HEK293 (cell line): ENCODE results near the gene SURF2.

Source experiments
- CTCF ChIA-PET: fragments of 350-600 bp; formaldehyde crosslinking; extraction: SDS; loops from one replicate; lab custom pipeline; 2021; ENCODE audit warnings: antibody characterized with exemption; lab: Yijun Ruan, JAX
- POLR2A ChIA-PET: fragments of 300-600 bp; formaldehyde crosslinking; extraction: SDS; loops from one replicate; lab custom pipeline; 2020; ENCODE audit warnings: antibody characterized with exemption, inconsistent platforms; lab: Yijun Ruan, JAX
- H3K27ac ChIP-seq: fragments of 200-500 bp; sonication (Bioruptor generic); 2 replicates; pipeline ENCODE4 v1.5.1; 2014; ENCODE audit warnings: low read depth, low read length, control low read depth, inconsistent platforms; ENCODE audit errors: extremely low read depth
- H3K36me3 ChIP-seq, 2 experiments: fragments of 200-500 bp in 1 of 2; sonication (Bioruptor generic) in 1 of 2; 1 replicate in 1 of 2; 2 replicates in 1 of 2; pipeline ENCODE4 v1.5.1; 2014 to 2017; ENCODE audit warnings: inconsistent platforms in 2 of 2, low read length in 2 of 2; ENCODE audit not compliant: control insufficient read depth in 2 of 2, insufficient read depth in 1 of 2
- H3K4me1 ChIP-seq: fragments of 200-500 bp; sonication (Bioruptor generic); 2 replicates; pipeline ENCODE4 v1.5.1; 2014; ENCODE audit warnings: mild to moderate bottlenecking, low read length, inconsistent platforms; ENCODE audit not compliant: control insufficient read depth, insufficient read depth
- H3K4me3 ChIP-seq: 2 replicates; pipeline ENCODE4 v1.5.1; 2011; ENCODE audit warnings: low read depth, mild to moderate bottlenecking, control low read depth, low read length, moderate library complexity
- H3K9me3 ChIP-seq: fragments of 200-500 bp; sonication (Bioruptor generic); 2 replicates; pipeline ENCODE4 v1.5.1; 2014; ENCODE audit warnings: low read depth, low read length, inconsistent platforms; ENCODE audit not compliant: control insufficient read depth, insufficient read depth
- EGR2 ChIP-seq: fragments of 450-650 bp; formaldehyde crosslinking; IDR thresholded peaks from 2 replicates; pipeline ENCODE4 v1.5.1; 2016; ENCODE audit warnings: low read depth, missing biosample characterization, missing genetic modification characterization
- FEZF1 ChIP-seq: fragments of 450-650 bp; formaldehyde crosslinking; IDR thresholded peaks from 2 replicates; pipeline ENCODE4 v1.5.1; 2016; ENCODE audit warnings: missing biosample characterization, missing genetic modification characterization
- HOXC10 ChIP-seq: sonication (generic); formaldehyde crosslinking; IDR thresholded peaks from 2 replicates; pipeline ENCODE4 v1.8.1; 2023; ENCODE audit warnings: mild to moderate bottlenecking, missing genetic modification reagents
- OVOL3 ChIP-seq: fragments of 450-650 bp; formaldehyde crosslinking; IDR thresholded peaks from 2 replicates; pipeline ENCODE4 v1.5.1; 2016; ENCODE audit warnings: missing biosample characterization, missing genetic modification characterization
- SCRT2 ChIP-seq: fragments of 450-650 bp; formaldehyde crosslinking; IDR thresholded peaks from 2 replicates; pipeline ENCODE4 v1.5.1; 2016; ENCODE audit warnings: missing biosample characterization, missing genetic modification characterization
- SETDB1 ChIP-seq: IDR thresholded peaks from one replicate; pipeline ENCODE4 v1.6.1; 2017; ENCODE audit warnings: mild to moderate bottlenecking, low read length, moderate library complexity, mixed read lengths; ENCODE audit not compliant: insufficient read length
- TCF7L2 ChIP-seq: IDR thresholded peaks from 2 replicates; pipeline ENCODE4 v1.6.1; 2011; ENCODE audit warnings: low read depth, mild to moderate bottlenecking, inconsistent platforms, low read length, moderate library complexity, borderline replicate concordance
- WT1 ChIP-seq: fragments of 450-650 bp; formaldehyde crosslinking; IDR thresholded peaks from 2 replicates; pipeline ENCODE4 v1.5.1; 2016; ENCODE audit warnings: missing biosample characterization, missing genetic modification characterization
- ZFHX2 ChIP-seq: fragments of 450-650 bp; formaldehyde crosslinking; conservative IDR thresholded peaks from 2 replicates; pipeline ENCODE4 v1.5.1; 2016; ENCODE audit warnings: missing biosample characterization, missing genetic modification characterization
- ZNF133 ChIP-seq: fragments of 450-650 bp; formaldehyde crosslinking; IDR thresholded peaks from 2 replicates; pipeline ENCODE4 v1.5.1; 2016; ENCODE audit warnings: missing biosample characterization, missing genetic modification characterization
- ZNF140 ChIP-seq: fragments of 450-650 bp; formaldehyde crosslinking; IDR thresholded peaks from 2 replicates; pipeline ENCODE4 v1.5.1; 2016; ENCODE audit warnings: missing biosample characterization, missing genetic modification characterization
- ZNF146 ChIP-seq: fragments of 450-650 bp; formaldehyde crosslinking; IDR thresholded peaks from 2 replicates; pipeline ENCODE4 v1.5.1; 2016; ENCODE audit warnings: missing biosample characterization, missing genetic modification characterization
- ZNF184 ChIP-seq: fragments of 450-650 bp; IDR thresholded peaks from 2 replicates; pipeline ENCODE4 v1.5.1; 2018; ENCODE audit warnings: missing biosample characterization, mild to moderate bottlenecking, missing genetic modification characterization
- ZNF366 ChIP-seq: fragments of 450-650 bp; formaldehyde crosslinking; conservative IDR thresholded peaks from 2 replicates; pipeline ENCODE4 v1.5.1; 2016; ENCODE audit warnings: missing biosample characterization, missing genetic modification characterization
- ZNF391 ChIP-seq: fragments of 450-650 bp; formaldehyde crosslinking; IDR thresholded peaks from 2 replicates; pipeline ENCODE4 v1.5.1; 2016; ENCODE audit warnings: low read depth, missing biosample characterization, missing genetic modification characterization, borderline replicate concordance
- ZNF404 ChIP-seq: fragments of 450-650 bp; formaldehyde crosslinking; IDR thresholded peaks from 2 replicates; pipeline ENCODE4 v1.5.1; 2017; ENCODE audit warnings: missing biosample characterization, missing genetic modification characterization
- ZNF416 ChIP-seq: fragments of 450-650 bp; formaldehyde crosslinking; IDR thresholded peaks from 2 replicates; pipeline ENCODE4 v1.5.1; 2016; ENCODE audit warnings: missing biosample characterization, missing genetic modification characterization
- ZNF510 ChIP-seq: fragments of 450-650 bp; formaldehyde crosslinking; IDR thresholded peaks from 2 replicates; pipeline ENCODE4 v1.5.1; 2018; ENCODE audit warnings: mild to moderate bottlenecking, missing genetic modification characterization, missing biosample characterization; ENCODE audit not compliant: insufficient replicate concordance
- ZNF513 ChIP-seq: fragments of 450-650 bp; IDR thresholded peaks from 2 replicates; pipeline ENCODE4 v1.5.1; 2018; ENCODE audit warnings: missing biosample characterization, missing genetic modification characterization
- ZNF560 ChIP-seq: fragments of 450-650 bp; formaldehyde crosslinking; IDR thresholded peaks from 2 replicates; pipeline ENCODE4 v1.5.1; 2017; ENCODE audit warnings: missing biosample characterization, missing genetic modification characterization, borderline replicate concordance
- ZNF626 ChIP-seq: fragments of 450-650 bp; sonication (Bioruptor Pico); formaldehyde crosslinking; IDR thresholded peaks from 2 replicates; pipeline ENCODE4 v1.5.1; 2018; ENCODE audit warnings: missing biosample characterization, missing genetic modification characterization, inconsistent platforms
- ZNF639 ChIP-seq: fragments of 450-650 bp; formaldehyde crosslinking; IDR thresholded peaks from 2 replicates; pipeline ENCODE4 v1.5.1; 2016; ENCODE audit warnings: missing biosample characterization, missing genetic modification characterization
- ZNF704 ChIP-seq: fragments of 450-650 bp; formaldehyde crosslinking; IDR thresholded peaks from 2 replicates; pipeline ENCODE4 v1.5.1; 2016; ENCODE audit warnings: missing biosample characterization, missing genetic modification characterization

Gene SURF2

GRCh38 chr9:133356391-133357091 is at the start of gene SURF2, which contains the start of gene SURF1 (continued):
- TF ChIP-seq FEZF1 (tag by site-specific recombination): no peak
- TF ChIP-seq ZNF704 (tag by site-specific recombination): no peak
- peak; percentile 72 for TF ChIP-seq EGR2 (tag by site-specific recombination)
- no peak for TF ChIP-seq ZNF513 (tag by site-specific recombination)
- TF ChIP-seq ZNF416 (tag by site-specific recombination): no peak
- no peak for TF ChIP-seq TCF7L2
- no peak for TF ChIP-seq ZNF560
- TF ChIP-seq ZNF391 (tag by site-specific recombination): peak; percentile 80; the same call in 1 of the 2 replicates
- TF ChIP-seq SCRT2 (tag by site-specific recombination): no peak

- POLR2A ChIA-PET: no interaction called here
- CTCF ChIA-PET: interaction anchor here (0.6 to 2.9 kb wide), 4 partner anchors 68 to 125 kb away, joined by 3 to 12 read pairs (median 4); no protein-coding TSS in a partner anchor
- TF ChIP-seq ZNF510 (tag by site-specific recombination) (no peak), ZFHX2 (tag by site-specific recombination) (no peak), ZNF140 (no peak), ZNF639 (tag by site-specific recombination) (no peak), ZNF366 (tag by site-specific recombination) (no peak)
- no peak overlapping the region for H3K4me3 ChIP-seq
- no peaks in the 10 kb centered on the region for H3K36me3 ChIP-seq
- no peak overlapping the region for H3K27ac ChIP-seq
- no peaks in the 10 kb centered on the region for H3K4me1 ChIP-seq
- H3K9me3 ChIP-seq: no peaks in the 10 kb centered on the region
Observed at GRCh38 chr9:133307301-133307700, 49.0 kb upstream of the SURF2 start.

- POLR2A ChIA-PET: no interaction called here
- TF ChIP-seq ZNF626 (tag by site-specific recombination) (no peak), OVOL3 (tag by site-specific recombination) (no peak), HOXC10 (no peak), WT1 (tag by site-specific recombination) (no peak), ZNF133 (tag by site-specific recombination) (no peak), ZNF404 (tag by site-specific recombination) (no peak), ZNF146 (tag by site-specific recombination) (no peak), ZNF184 (tag by site-specific recombination) (no peak), SETDB1 (no peak)
- TF ChIP-seq, all 188 proteins: peak for 0
- no peaks in the 10 kb centered on the region for H3K4me1 ChIP-seq
- H3K27ac ChIP-seq: no peak overlapping the region
- H3K36me3 ChIP-seq: no peaks in the 10 kb centered on the region
- CTCF ChIA-PET: interaction anchor here (0.7 kb wide), 1 partner anchor 174 kb away, joined by 3 read pairs; no protein-coding TSS in a partner anchor
- H3K9me3 ChIP-seq: no peaks in the 10 kb centered on the region
- no peak overlapping the region for H3K4me3 ChIP-seq
Observed at GRCh38 chr9:133309608-133310007, 46.7 kb upstream of the SURF2 start.
